WTC11 (cell line): ENCODE results near the gene ZNF77. TPM values are rescaled to one million over a fixed set of nuclear protein-coding genes. Genes with fewer than 3 reads are reported as not detected.

ENCODE experiments used
- ATAC-seq: fragments of 200-7000 bp; cut with Tn5 transposase; 2 replicates; pipeline ENCODE4 v1.10.0; 2021; ENCODE audit warnings: mild to moderate bottlenecking, moderate library complexity
- CTCF ChIA-PET: fragments of 300-600 bp; sonication (Branson Sonifier 250); formaldehyde crosslinking; loops from one replicate; lab custom pipeline; 2021; ENCODE audit warnings: antibody characterized with exemption; lab: Charles Lee
- POLR2A ChIA-PET: fragments of 350-600 bp; sonication (Branson Sonifier 250); formaldehyde crosslinking; loops from one replicate; lab custom pipeline; 2021; ENCODE audit warnings: antibody characterized with exemption; lab: Charles Lee
- DNase-seq: peaks from one replicate; pipeline ENCODE4 v3.0.0; 2021; ENCODE audit warnings: low spot score
- H3K27ac Mint-ChIP-seq: 2 replicates; pipeline ENCODE4 v1.8.0; 2021; ENCODE audit warnings: mixed read lengths
- H3K27me3 Mint-ChIP-seq: 2 replicates; pipeline ENCODE4 v1.8.0; 2021; ENCODE audit warnings: low read depth, mild to moderate bottlenecking, moderate library complexity, mixed read lengths
- H3K36me3 Mint-ChIP-seq: 2 replicates; pipeline ENCODE4 v1.8.0; 2021; ENCODE audit warnings: mixed read lengths
- H3K4me1 Mint-ChIP-seq: 2 replicates; pipeline ENCODE4 v1.8.0; 2022; ENCODE audit warnings: mixed read lengths
- H3K4me3 Mint-ChIP-seq: 2 replicates; pipeline ENCODE4 v1.8.0; 2021; ENCODE audit warnings: mild to moderate bottlenecking, moderate library complexity, mixed read lengths
- H3K9me3 Mint-ChIP-seq: 2 replicates; pipeline ENCODE4 v1.8.0; 2021; ENCODE audit warnings: mixed read lengths
- AFF4 ChIP-seq: sonication (generic); formaldehyde crosslinking; IDR thresholded peaks from 2 replicates; pipeline ENCODE4 v1.8.1; 2023; ENCODE audit warnings: mild to moderate bottlenecking, missing genetic modification reagents, borderline replicate concordance
- ATF2 ChIP-seq: sonication (generic); formaldehyde crosslinking; IDR thresholded peaks from 2 replicates; pipeline ENCODE4 v1.8.1; 2022; ENCODE audit warnings: low read depth, missing genetic modification reagents, borderline replicate concordance
- CTCF ChIP-seq: fragments of 200-600 bp; IDR thresholded peaks from 2 replicates; pipeline ENCODE4 v1.8.0; 2022; ENCODE audit warnings: antibody characterized with exemption
- E2F1 ChIP-seq: sonication (generic); formaldehyde crosslinking; IDR thresholded peaks from 2 replicates; pipeline ENCODE4 v1.8.0; 2022; ENCODE audit warnings: mild to moderate bottlenecking, missing genetic modification reagents
- E2F5 ChIP-seq: sonication (generic); formaldehyde crosslinking; IDR thresholded peaks from 2 replicates; pipeline ENCODE4 v1.8.1; 2022; ENCODE audit warnings: mild to moderate bottlenecking, moderate library complexity, missing genetic modification reagents
- FOXJ3 ChIP-seq: sonication (generic); formaldehyde crosslinking; IDR thresholded peaks from 2 replicates; pipeline ENCODE4 v1.9.0; 2021; ENCODE audit warnings: missing genetic modification reagents, mild to moderate bottlenecking, borderline replicate concordance
- GABPB1 ChIP-seq: sonication (generic); formaldehyde crosslinking; IDR thresholded peaks from 2 replicates; pipeline ENCODE4 v1.8.1; 2023; ENCODE audit warnings: mild to moderate bottlenecking, missing genetic modification reagents
- GTF2I ChIP-seq: fragments of 250-450 bp; sonication (Bioruptor Pico); conservative IDR thresholded peaks from 2 replicates; pipeline ENCODE4 v1.4.0; 2021; ENCODE audit warnings: mild to moderate bottlenecking
- MAX ChIP-seq: sonication (generic); formaldehyde crosslinking; IDR thresholded peaks from 2 replicates; pipeline ENCODE4 v1.8.0; 2022; ENCODE audit warnings: mild to moderate bottlenecking, missing genetic modification reagents
- NR3C1 ChIP-seq: sonication (generic); formaldehyde crosslinking; conservative IDR thresholded peaks from 2 replicates; pipeline ENCODE4 v1.8.1; 2023; ENCODE audit warnings: low read depth, mild to moderate bottlenecking, missing genetic modification reagents
- OVOL2 ChIP-seq: fragments of 250-450 bp; sonication (Bioruptor Pico); IDR thresholded peaks from 2 replicates; pipeline ENCODE4 v1.9.0; 2021; ENCODE audit warnings: mild to moderate bottlenecking, borderline replicate concordance
- USF1 ChIP-seq: sonication (generic); formaldehyde crosslinking; IDR thresholded peaks from 2 replicates; pipeline ENCODE4 v1.8.0; 2022; ENCODE audit warnings: mild to moderate bottlenecking, missing genetic modification reagents
- USF2 ChIP-seq: sonication (generic); formaldehyde crosslinking; IDR thresholded peaks from 2 replicates; pipeline ENCODE4 v1.8.1; 2023; ENCODE audit warnings: mild to moderate bottlenecking, missing genetic modification reagents, moderate library complexity
- ZBTB43 ChIP-seq: sonication (generic); formaldehyde crosslinking; IDR thresholded peaks from 2 replicates; pipeline ENCODE4 v1.8.1; 2023; ENCODE audit warnings: mild to moderate bottlenecking, missing genetic modification reagents
- ZNF232 ChIP-seq: sonication (generic); formaldehyde crosslinking; IDR thresholded peaks from 2 replicates; pipeline ENCODE4 v1.8.0; 2022; ENCODE audit warnings: mild to moderate bottlenecking, missing genetic modification reagents
- ZNF317 ChIP-seq: sonication (generic); formaldehyde crosslinking; IDR thresholded peaks from 2 replicates; pipeline ENCODE4 v1.8.1; 2023; ENCODE audit warnings: low read depth, mild to moderate bottlenecking, moderate library complexity, missing genetic modification reagents, borderline replicate concordance
- ZNF396 ChIP-seq: fragments of 250-450 bp; sonication (Bioruptor Pico); IDR thresholded peaks from 2 replicates; pipeline ENCODE4 v1.8.0; 2021; ENCODE audit warnings: mild to moderate bottlenecking, moderate library complexity, borderline replicate concordance
- ZSCAN18 ChIP-seq: fragments of 250-450 bp; sonication (Bioruptor Pico); IDR thresholded peaks from 2 replicates; pipeline ENCODE4 v2.1.2; 2022; ENCODE audit warnings: mild to moderate bottlenecking, moderate library complexity
- total RNA-seq: library from RNA; stranded (reverse); gene quantifications from 3 replicates; pipeline ENCODE4 v1.2.3, GENCODE V29; 2021

The ZNF77 gene
- total RNA-seq, 1 experiment from 2014 or later = 4.7 TPM

- no peak for TF ChIP-seq USF1 (CRISPR knock-in tag)
- TF ChIP-seq AFF4 = no peak
- TF ChIP-seq E2F5 (CRISPR knock-in tag) = no peak
Observed at GRCh38 chr19:2960120-2960519, 15.3 kb upstream of the ZNF77 start (continued).

GRCh38 chr19:2957160-2957559 lies 12.4 kb upstream of the ZNF77 start:
- Mint-ChIP-seq H3K9me3 (no peaks in the 10 kb centered on the region), H3K27me3 (no peaks in the 10 kb centered on the region; the same call in 1 of the 2 replicates), H3K4me3 (no peak overlapping the region), H3K4me1 (peaks cover under 1% of the 10 kb centered on the region; the same call in 1 of the 2 replicates), H3K27ac (no peak overlapping the region), H3K36me3 (no peaks in the 10 kb centered on the region)
- CTCF ChIA-PET = interaction anchor here (0.7 to 6.6 kb wide), 8 partner anchors 116 to 174 kb away, joined by 3 to 51 read pairs (median 4); partner anchors contain the start of gene ZNF555
- TF ChIP-seq OVOL2 (CRISPR knock-in tag) (no peak), ZSCAN18 (CRISPR knock-in tag) (no peak), CTCF (no peak), ZBTB43 (CRISPR knock-in tag) (no peak), E2F1 (CRISPR knock-in tag) (no peak), USF2 (CRISPR knock-in tag) (no peak), NR3C1 (CRISPR knock-in tag) (no peak), ZNF232 (CRISPR knock-in tag) (no peak), ATF2 (CRISPR knock-in tag) (no peak), MAX (CRISPR knock-in tag) (no peak), ZNF317 (CRISPR knock-in tag) (no peak), ZNF396 (CRISPR knock-in tag) (no peak), GABPB1 (CRISPR knock-in tag) (no peak), FOXJ3 (CRISPR knock-in tag) (no peak), GTF2I (CRISPR knock-in tag) (no peak)
- ATAC-seq = no peak
- DNase-seq = no peak
- POLR2A ChIA-PET = no interaction called here
